ENCODE measurements around the gene ZNF662.
A peak's percentile ranks its signal among the peaks of the same experiment; 100 is the strongest.

The ZNF662 gene

DNA sequence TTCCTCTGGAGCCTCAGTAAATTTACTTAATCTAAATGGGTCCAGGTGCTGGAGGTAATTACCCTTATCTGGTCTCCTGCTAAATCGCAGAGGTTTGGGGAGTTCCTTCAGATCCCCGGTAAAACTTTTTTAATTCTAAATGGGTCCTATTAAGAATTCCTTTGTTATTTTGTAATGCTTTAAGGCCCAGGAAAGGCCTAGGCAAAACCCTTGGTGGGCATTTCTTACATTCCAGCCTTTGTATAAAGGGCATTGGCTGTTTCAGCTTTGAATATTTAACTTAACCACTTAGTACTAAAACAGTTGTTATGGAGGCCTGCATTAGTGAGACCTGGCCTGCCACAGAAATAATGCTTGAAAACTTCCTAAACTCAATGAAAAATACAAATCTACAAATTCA, 14.9 kb upstream of the ZNF662 start:
- no peak for DNase-seq

DNA sequence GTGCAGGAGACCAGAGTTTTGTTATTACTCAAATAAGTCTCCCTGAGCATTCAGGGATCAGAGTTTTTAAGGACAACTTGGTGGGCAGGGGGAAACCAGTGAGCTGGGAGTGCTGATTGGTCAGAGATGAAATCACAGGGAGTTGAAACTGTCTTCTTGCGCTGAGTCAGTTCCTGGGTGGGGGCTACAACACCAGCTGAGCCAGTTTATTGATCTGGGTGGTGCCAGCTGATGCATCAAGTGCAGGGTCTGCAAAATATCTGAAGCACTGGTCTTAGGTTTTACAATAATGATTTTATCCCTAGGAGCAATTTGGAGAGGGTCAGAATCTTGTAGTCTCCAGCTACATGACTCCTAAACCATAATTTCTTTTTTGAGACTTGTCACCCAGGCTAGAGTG, 13.8 kb upstream of the ZNF662 start:
- DNase-seq, result no peak

DNA sequence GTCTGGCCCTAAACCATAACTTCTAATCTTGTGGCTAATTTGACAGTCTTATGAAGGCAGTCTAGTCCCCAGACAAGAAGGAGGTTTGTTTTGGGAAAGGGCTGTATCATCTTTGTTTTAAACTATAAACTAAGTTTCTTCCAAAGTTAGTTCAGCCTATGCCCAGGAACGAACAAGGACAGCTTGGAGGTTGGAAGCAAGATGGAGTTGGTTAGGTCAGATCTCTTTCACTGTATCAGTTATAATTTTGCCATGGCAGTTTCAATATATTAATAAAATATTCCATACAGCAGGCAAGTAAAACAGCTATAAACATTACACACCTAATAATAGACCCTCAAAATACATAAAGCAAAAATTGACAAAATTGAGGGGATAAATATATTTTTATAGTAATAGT, 13.1 kb upstream of the ZNF662 start:
- no peak for DNase-seq

DNA sequence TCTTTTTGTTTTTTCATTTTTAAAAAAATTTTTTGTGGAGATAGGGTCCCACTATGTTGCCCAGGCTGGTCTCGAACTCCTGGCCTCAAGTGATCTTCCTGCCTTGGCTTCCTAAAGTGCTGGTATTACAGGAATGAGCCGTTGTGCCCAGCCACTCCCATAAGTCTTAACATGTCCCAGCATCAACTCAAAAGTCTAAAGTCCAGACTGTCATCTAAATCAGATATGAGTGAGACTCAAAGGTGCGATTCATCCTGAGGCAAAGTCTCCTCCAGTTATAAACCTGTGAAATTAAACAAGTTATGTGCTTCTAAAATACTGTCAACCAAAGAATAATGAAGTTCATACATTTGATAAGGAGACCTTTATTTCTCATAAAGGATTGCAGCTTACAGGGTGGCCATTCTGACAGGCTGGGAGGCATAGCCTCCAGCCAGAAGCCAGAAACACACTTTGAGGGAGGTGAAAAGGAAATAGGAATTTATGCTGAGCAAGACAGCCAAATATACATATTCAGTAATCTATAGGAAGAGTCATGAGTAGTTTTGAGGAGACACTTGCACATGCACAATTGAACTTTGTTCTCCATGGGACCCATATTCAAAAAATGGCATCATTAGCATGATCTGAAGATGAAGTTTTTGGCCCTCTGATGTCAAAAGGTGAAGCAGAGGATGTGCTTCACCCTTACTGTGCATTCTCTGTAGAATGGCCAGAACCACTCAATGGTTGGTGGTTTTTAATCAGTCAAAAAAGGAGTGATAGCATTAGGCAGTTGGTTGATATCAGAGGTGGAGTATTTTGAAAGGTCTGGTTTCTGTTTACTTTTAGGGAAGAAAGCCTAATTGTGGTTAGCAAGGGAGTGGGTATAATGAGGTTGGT, 11.0 kb upstream of the ZNF662 start:
- no peak for DNase-seq

DNA sequence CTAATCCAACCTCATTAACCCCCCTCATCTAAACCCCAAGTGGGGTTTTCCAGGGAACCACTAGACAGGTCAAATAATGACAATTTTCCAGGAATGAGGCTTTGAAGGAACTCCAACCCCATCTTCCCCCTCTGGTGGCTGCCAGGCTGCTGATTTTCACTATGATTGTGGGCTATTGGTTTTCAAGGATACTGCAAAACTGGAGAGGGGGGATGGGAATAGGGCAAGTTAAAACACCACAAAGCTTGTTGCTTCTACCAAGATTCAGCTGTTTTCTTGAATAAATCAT, 10.4 kb upstream of the ZNF662 start:
- DNase-seq, result no peak

DNA sequence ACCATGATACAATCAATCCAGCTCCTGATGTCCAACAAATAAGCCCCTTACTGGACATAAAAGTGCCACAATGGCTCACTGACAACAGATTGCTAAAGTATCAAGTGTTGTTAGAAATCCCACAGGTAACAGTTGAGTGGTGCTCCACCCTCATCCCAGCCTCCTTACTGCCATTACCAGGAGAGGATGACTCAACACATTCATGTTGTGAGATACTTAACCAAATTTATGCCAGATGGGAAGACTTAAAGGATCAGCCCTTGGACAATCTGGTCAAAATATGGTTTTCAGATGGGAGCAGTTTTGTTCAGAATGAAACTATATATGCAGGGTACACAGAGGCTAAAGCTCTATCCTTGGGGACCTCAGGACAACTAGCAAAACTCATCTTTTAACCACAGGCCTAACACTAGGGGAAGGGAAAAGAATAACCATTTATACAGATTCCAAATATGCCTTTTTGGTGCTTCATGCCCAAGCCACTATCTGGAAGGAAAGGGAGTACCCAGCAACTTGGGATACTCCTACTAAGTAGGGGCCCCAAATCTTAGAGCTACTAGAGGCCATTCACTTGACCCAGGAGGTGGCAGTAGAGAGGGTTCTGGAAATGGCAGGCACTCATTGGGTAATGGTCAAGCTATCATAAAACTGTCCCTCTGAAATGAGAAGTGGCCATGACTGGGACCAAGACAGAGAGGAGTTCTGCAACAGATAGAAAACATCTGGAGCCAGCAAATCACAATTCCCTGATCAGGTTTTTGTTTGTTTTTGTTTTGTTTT, 6.9 kb upstream of the ZNF662 start:
- DNase-seq, result no peak

DNA sequence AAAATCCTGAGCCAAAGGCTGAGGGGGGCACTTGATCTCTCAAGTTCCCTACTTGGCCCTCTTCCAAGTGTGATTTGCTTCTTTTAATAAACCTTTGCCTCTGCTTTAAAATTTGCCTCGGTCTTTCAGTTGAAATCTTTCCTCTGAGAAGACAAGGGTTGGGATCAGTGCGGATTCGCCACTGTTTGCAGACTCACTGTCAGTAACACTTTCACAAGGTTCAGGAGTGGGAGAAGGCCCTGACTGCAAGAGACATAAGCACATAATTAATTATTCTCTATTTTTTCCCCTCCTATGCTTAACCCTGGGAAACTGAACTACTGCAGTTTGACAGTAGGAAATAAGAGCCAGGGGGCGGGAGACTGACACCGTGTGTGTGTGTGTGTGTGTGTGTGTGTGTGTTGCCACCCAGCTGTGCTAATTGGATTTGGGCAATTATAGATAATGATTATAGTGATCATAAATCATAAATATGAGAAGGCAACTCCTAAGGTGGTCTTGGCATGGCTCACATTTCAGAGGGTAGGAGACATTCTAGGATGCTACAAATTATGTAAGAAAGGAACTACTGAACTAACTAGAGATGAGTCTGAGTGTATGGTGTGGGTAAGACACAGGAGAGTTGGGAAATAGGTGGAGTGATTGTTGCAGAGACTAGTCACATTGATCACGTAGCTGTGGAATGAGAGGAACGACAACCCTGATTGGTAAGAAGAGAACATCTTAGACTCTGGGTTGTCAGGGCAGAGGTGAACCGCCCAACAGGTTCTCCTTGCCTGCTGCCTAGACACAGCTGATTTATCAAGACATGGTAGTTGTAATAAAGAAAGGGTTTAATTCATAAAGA, 5.5 kb upstream of the ZNF662 start:
- DNase-seq, result peak; percentile 21

DNA sequence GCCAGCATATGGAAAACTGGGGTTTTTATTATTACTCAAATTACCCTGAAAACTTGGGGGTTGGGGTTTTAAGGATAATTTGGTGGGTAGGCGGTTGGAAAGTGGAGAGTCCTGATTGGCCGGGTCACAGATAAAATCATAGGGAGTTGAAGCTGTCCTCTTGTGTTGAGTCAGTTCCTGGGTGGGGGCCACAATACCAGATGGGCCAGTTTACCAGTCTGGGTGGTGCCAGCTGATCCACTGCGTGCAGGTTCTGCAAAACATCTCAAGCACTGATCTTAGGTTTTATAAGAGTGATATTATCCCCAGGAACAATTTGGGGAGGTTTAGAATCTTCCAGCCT, 4.9 kb upstream of the ZNF662 start:
- no peak for DNase-seq

DNA sequence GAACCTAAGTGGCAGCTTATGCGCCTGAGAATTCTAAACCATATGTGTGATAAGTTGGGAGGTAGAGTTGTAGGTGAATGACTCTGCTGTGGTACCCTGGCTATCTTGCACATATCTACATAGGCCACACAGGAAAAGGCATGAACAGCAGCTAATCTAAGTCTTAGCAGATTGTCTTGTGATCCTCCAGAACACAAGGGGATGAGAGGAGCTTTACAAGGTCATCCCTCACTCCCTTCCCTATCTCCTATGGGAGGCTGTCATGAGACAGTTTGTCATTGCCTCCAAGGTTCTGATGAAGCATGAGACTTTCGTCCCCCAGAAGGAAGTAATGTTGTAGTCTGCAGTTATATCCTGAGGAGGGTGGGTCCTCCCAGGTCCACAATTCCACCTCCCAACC, 3.7 kb upstream of the ZNF662 start:
- no peak for DNase-seq

DNA sequence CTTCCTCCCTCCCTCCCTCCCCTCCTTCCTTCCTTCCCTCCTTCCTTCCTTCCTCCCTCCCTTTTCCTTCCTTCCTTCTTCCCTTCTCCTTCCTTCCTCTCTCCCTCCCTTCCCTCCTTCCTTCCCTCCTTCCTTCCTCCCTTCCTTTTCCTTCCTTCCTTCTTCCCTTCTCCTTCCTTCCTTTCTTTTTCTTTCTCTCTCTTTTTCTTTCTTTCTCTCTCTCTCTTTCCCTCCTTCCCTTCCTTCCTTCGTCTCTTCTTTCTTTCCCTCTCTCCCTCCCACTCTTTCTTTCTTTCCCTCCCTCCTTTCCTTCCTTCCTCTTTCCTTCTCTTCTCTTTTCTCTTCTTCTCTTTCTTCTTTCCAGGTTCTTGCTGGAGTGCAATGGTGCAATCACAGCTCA, 1.9 kb upstream of the ZNF662 start:
- no peak for DNase-seq

DNA sequence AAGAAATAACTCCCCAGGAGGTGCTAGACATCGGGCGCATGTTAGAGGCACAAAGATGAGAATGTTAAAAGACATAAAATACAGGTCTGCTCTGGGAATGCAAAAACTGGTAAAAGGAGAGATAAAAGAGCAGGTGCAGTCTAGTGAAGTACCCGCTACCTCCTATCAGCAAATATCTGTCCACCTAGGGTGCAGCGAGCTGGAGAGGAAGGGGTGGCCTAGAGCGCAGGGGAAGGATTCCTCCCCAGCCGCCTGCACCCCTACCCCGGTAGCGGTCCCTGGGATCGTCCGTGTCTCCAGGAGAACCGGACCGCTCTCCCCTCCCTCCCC, 237 bp upstream of the ZNF662 start:
- DNase-seq, result peak; percentile 10

DNA sequence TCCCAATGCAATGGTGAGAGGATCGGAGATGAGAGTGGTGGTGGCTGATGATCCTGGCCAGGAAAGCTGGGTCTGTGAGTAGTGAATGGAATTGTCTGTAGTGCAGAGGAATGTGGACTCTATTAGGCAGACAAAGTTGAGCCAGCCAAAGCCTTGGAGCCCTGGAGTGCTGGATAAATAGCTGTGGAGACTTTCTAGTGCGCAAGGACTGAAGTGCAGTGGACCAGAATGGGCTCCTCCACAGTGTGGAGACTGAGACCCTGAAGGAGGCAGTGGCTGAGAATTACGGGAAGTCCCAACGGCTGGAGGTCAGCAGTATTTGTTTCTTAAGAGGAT, 874 bp downstream of the ZNF662 start:
- no peak for DNase-seq

DNA sequence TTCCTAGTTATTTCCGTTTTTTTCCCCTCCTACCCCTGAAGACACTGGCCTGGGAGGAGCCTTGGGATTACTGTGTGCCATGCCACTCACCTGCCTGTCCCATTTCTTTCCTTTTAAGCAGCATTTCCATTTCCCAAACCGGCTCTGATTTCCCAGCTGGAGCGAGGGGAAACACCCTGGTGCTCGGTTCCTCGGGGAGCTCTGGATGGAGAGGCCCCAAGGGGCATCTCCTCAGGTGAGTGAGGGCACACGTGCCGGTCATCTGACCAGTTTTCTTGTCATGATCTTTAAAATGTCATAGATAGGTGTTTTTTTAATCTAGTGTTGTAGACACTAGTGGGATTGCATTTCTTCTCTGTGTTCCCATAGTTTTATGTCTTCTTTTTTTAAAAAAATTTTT, 2.7 kb downstream of the ZNF662 start:
- DNase-seq, result no peak

DNA sequence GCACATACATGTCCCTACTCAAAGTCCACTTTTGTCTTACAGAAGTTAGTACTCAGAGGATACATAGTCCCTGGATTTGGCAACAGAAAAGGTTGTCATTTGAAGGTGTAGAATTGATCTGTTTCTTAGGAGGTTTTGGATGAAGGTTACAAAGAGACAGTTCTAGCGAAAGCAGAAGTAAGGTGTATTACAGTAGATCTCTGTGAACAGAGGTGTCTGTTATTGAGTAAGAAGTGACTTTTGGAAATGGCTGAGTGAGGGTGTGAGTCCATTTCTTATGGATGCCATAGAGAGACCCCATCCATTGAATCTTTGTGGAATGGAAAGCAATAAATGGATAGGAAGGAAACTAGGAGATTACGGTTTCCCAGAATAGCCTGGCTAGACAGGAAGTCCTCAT, 5.6 kb downstream of the ZNF662 start:
- DNase-seq, result no peak

DNA sequence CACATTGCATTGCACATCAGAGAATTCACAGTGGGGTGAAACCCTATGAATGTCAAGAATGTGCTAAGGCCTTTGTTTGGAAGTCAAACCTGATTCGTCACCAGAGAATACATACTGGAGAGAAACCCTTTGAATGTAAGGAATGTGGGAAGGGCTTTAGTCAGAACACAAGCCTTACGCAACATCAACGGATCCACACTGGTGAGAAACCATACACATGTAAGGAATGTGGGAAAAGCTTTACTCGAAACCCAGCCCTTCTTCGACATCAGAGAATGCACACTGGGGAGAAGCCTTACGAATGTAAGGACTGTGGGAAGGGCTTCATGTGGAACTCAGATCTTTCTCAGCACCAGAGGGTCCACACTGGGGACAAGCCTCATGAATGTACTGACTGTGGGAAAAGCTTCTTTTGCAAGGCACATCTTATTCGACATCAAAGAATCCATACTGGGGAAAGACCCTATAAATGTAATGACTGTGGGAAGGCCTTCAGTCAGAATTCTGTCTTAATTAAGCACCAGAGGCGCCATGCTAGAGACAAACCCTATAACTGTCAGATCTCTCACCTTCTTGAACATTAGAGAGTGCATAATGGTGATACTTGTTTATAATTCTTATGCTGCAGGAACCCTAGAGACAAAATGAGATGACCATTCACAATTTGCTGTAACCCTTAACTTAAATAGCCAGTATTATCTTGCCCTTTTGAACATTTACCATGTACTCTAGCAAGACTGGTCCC, 9.0 kb downstream of the ZNF662 start:
- DNase-seq, result no peak

DNA sequence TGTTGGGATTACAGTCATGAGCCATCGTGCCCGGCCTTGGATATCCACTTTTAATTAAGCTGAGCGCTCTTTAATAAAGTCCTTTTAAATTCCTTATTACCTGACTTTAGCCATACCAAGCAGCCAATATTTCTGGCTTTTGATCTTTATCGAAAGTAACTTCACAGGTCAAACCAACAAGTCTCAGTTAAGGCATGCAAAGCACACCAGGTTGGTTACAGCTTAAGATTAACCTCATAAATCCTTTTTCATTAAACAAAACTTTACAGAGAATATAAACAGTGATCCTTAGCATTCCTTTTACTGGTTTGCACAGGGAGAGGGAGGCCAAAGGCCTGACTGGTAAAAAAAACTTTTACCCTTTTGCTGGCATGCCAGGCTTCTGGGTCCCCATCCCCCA, 17.7 kb downstream of the ZNF662 start:
- no peak for DNase-seq

DNA sequence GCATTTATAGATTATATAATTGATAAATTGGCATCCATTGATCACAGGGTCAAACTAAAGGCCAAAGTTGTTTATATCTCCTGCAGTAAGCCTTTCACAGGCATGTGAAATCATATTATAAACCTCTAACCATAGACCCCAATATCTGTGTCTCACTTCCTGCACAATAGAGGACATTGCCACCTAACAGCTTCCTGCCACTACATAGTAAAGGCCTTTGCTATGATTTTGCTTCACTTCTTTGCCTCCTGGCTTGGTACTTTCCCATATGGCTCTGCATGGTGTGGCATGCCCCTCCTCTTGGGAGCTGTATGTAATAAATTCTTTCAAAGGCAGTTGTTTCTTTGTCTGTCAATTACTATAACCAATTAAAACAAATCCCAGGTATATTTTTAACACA, 20.4 kb downstream of the ZNF662 start:
- no peak for DNase-seq

DNA sequence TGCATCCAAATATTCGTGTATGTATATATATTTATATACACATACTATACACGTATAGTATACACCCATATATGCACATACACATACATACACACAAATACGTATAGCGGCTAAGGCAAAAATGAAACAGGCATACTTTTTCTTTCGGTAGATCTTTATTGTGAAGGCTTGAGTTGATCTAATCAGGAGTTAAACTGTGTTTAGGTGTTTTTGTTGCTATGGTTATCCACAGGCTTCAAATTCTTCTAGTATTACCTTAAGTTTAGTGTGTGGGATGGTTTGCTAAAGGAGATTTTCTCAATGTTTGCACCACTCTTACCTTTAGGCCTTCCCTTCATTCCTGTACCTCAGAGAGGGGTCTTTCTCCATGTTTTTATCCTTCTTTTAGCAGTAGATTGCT, 28.2 kb downstream of the ZNF662 start:
- no peak for DNase-seq

DNA sequence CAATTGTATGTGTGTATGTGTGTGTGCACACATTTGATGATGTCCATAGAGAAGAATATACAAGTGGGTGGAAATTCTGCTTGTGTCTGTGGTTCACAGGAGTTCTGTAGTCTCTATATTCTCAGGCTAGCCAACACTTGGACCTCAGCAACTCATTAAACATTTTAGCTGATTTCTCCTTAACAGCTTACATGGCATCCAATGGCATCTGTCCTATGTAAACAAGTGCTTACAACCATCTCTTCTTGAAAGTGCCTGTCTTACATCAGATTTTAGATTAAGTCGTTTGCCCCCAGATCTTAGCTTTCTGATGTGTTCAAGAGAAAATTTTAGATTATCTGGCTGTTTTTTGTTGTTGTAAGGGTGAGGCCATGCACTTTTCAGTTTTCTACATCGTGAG, 29.0 kb downstream of the ZNF662 start:
- DNase-seq, result no peak

DNA sequence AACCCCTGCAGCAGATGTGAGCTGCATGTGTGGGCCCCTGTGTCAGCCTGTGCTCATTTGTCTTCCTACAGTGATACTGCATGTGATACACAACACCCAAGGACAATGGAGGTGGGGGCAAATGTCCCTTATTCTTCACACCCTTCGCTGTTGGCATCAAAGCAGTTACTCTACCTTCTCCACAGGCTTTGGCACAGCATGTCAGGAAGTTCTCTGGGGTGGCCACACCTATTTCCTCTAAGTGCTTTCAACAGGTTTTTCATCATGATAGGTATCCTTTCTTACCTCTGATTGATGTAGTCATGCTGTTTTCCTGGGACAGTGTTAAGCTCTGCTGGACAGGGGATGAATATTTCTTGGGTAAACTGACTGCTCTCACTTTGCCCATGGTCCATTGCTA, 29.5 kb downstream of the ZNF662 start:
- no peak for DNase-seq

DNA sequence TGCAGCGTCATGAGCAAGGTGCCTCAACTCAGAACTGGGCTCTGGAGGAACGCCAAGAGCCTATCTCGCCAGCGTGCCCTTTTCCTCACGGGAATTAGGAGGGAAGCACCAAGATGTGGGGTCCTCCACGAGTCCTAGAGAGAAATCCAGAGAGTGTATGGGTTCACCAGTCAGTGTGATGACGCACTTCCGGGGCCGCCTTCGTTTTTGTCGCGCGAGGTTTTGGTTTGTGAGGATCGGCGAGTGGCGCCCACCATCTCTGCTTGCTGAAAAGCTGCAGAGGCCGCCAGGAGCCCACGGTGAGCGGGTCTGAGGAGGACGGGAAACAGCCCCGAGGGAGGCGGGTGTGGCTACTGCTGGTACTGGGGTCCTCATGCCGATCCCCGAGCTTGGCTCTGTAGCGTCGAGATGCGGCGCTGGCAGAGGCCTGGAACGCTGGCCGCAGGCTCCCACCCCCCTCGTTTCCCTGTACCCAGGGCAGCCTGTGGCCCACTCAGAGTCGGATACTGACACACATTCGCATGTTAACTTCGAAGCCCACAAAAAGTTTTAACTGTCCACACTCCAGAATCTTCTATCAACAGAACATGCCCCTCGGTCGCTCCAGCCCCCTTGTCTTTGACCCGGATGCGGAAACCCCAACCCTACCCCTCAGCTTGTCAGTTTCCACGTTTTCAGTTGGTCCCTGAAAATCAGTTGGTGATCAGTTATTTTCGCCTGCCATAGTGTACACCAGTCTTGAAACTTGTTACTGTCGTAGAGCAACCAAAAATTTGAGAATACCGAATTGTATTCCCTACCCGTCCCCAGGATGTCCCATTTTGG, 30.4 kb downstream of the ZNF662 start:
- peak; percentile 78 for DNase-seq

DNA sequence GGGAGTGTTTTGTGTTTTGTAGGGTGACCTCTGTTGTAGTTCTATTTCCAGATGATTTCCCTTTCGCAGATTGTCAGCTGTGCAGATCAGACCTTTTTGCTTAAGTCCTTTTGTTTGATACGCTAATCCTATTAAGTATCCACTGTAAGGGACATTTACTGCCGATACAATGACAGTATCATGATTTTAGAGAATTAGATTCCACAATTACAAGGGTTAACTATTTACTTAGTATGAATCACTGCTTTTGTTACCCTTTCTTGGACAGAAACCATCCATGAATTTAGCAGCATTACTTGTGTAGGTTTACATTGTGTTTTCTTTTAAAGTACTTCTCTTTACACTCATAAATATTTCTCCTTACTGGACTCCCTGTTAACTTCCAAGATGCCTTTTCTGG, 31.4 kb downstream of the ZNF662 start:
- no peak for DNase-seq

DNA sequence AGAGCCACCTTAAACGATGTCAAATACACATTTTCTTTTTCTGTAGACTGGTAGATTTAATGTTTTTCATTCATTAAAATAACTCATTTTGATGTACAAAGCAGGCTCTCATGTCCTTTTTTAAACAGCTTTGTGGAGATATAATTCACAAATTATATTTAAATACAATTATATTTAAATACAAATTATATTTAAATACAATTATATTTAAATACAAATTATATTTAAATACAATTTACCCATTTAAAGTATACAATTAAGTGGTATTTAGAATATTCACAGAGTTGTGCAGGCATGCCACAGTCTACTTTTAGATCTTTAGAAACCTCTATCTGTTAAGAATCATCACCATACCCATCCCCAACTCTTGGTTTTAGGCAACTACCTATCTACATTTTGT, 36.8 kb downstream of the ZNF662 start:
- no peak for DNase-seq
